ENCODE results near the gene TLK1. TPM values are rescaled to one million over a fixed set of nuclear protein-coding genes. Genes with fewer than 3 reads are reported as not detected.

TLK1 gene
- total RNA-seq, 2 donors from 2014 or later: 85.4 to 85.8 TPM

DNA sequence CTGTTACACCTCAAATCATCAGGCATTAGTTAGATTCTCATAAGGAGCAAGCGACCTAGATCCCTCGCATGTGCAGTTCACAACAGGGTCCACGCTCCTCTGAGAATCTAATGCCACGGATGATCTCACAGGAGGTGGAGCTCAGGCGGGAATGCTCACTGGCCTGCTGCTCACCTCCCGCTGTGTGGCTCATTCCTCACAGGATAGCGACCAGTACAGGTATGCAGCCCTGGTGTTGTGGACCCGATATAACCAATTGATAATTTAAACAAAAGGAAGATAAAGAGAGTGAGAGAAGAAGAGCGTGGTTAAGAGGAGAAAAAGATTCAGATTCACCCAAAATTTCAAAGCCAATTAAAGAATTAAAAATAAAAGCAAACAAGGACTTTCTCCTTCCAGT is 20.8 kb downstream of the TLK1 start:
- Mint-ChIP-seq H3K9me3 (no peaks in the 10 kb centered on the region), H3K36me3 (ENCODE audit: low read depth) (peaks cover 8% of the 10 kb centered on the region), H3K4me1 (peaks cover 32% of the 10 kb centered on the region), H3K27ac (peak overlapping the region; percentile 82), H3K27me3 (ENCODE audit: insufficient read depth) (no peaks in the 10 kb centered on the region), H3K4me3 (no peak overlapping the region)
- WGBS, 2 experiments (ENCODE audit: insufficient coverage in 1 of 2, insufficient read length in 1 of 2): 86 to 92% methylated on average over 9 of the region's 9 CpGs
- no peaks in the 10 kb centered on the region for H3K36me3 ChIP-seq (ENCODE audit: control insufficient read depth, insufficient read depth, low read length)
- H3K9ac ChIP-seq (ENCODE audit: extremely low read depth, low read length, poor library complexity, severe bottlenecking): no peak overlapping the region
- peaks cover 5% of the 10 kb centered on the region for H3K4me1 ChIP-seq (ENCODE audit: control insufficient read depth, insufficient read depth, low read length)
- H3K27me3 ChIP-seq (ENCODE audit: control insufficient read depth, insufficient read depth, low read length, poor library complexity, severe bottlenecking): no peaks in the 10 kb centered on the region
- H3K27ac ChIP-seq (ENCODE audit: low read depth, low read length): no peak overlapping the region
- no peak overlapping the region for H3K4me3 ChIP-seq (ENCODE audit: low read length)
- H3K9me3 ChIP-seq (ENCODE audit: control insufficient read depth, low read length): no peaks in the 10 kb centered on the region
- TF ChIP-seq CTCF (conservative IDR thresholded peaks at IDR 0.05): no peak
- DNase-seq: peak; percentile 79

GRCh38 chr2:171136024-171136423 is 24.7 kb downstream of the TLK1 start:
- no peak overlapping the region for H3K27ac ChIP-seq (ENCODE audit: low read depth, low read length)
- H3K27ac Mint-ChIP-seq: peak overlapping the region; percentile 71
- 95 to 100% methylated on average over 3 to 4 of the region's 4 CpGs for WGBS, 2 experiments (ENCODE audit: insufficient coverage in 1 of 2, insufficient read length in 1 of 2)
- no peak overlapping the region for H3K4me3 Mint-ChIP-seq
- H3K36me3 Mint-ChIP-seq (ENCODE audit: low read depth): peaks cover 4% of the 10 kb centered on the region
- H3K36me3 ChIP-seq (ENCODE audit: control insufficient read depth, insufficient read depth, low read length): no peaks in the 10 kb centered on the region
- no peak for TF ChIP-seq CTCF (conservative IDR thresholded peaks at IDR 0.05)
- H3K27me3 Mint-ChIP-seq (ENCODE audit: insufficient read depth): no peaks in the 10 kb centered on the region
- H3K4me3 ChIP-seq (ENCODE audit: low read length): no peak overlapping the region
- DNase-seq: no peak
- no peaks in the 10 kb centered on the region for H3K9me3 Mint-ChIP-seq
- H3K9me3 ChIP-seq (ENCODE audit: control insufficient read depth, low read length): no peaks in the 10 kb centered on the region
- peaks cover 38% of the 10 kb centered on the region for H3K4me1 Mint-ChIP-seq
- H3K4me1 ChIP-seq (ENCODE audit: control insufficient read depth, insufficient read depth, low read length): peaks cover 5% of the 10 kb centered on the region
- H3K9ac ChIP-seq (ENCODE audit: extremely low read depth, low read length, poor library complexity, severe bottlenecking): no peak overlapping the region
- H3K27me3 ChIP-seq (ENCODE audit: control insufficient read depth, insufficient read depth, low read length, poor library complexity, severe bottlenecking): no peaks in the 10 kb centered on the region

DNA sequence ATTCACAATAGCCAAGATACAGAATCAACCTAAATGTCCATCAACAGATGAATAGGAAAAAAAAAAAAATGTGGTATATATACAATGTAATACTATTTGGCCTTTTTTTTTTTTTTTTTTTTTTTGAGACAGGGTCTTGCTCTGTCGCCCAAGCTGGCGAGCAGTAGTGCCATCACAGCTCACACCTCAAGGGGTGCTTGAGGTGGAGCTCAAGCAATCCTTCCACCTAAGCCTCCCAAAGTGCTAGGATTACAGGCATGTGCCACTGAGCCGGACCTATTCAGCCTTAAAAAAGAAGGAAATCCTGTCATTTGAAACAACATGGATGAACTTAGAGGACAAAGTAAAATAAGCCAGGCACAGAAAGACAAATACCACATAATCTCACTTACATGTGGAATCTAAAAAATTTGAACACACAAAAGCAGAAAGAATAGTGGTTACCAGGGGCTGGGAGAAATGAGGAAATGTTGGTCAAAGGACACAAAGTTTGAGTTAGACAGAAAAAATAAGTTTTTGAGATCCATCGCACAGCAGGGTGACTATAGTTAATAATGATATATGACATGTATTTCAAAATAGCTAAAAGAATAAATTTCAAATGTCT is 26.0 kb downstream of the TLK1 start:
- no peaks in the 10 kb centered on the region for H3K27me3 Mint-ChIP-seq (ENCODE audit: insufficient read depth)
- H3K27ac Mint-ChIP-seq: peak overlapping the region; percentile 32
- H3K36me3 Mint-ChIP-seq (ENCODE audit: low read depth): peaks cover 4% of the 10 kb centered on the region
- H3K4me3 Mint-ChIP-seq: no peak overlapping the region
- H3K4me3 ChIP-seq (ENCODE audit: low read length): no peak overlapping the region
- H3K9me3 Mint-ChIP-seq: no peaks in the 10 kb centered on the region
- peaks cover 26% of the 10 kb centered on the region for H3K4me1 Mint-ChIP-seq
- H3K36me3 ChIP-seq (ENCODE audit: control insufficient read depth, insufficient read depth, low read length): no peaks in the 10 kb centered on the region
- TF ChIP-seq CTCF (conservative IDR thresholded peaks at IDR 0.05): no peak
- H3K9ac ChIP-seq (ENCODE audit: extremely low read depth, low read length, poor library complexity, severe bottlenecking): no peak overlapping the region
- 90% methylated on average over 3 to 4 of the region's 4 CpGs for WGBS, 2 experiments (ENCODE audit: insufficient coverage in 1 of 2, insufficient read length in 1 of 2)
- no peaks in the 10 kb centered on the region for H3K9me3 ChIP-seq (ENCODE audit: control insufficient read depth, low read length)
- H3K27me3 ChIP-seq (ENCODE audit: control insufficient read depth, insufficient read depth, low read length, poor library complexity, severe bottlenecking): no peaks in the 10 kb centered on the region
- no peak overlapping the region for H3K27ac ChIP-seq (ENCODE audit: low read depth, low read length)
- DNase-seq: no peak
- no peaks in the 10 kb centered on the region for H3K4me1 ChIP-seq (ENCODE audit: control insufficient read depth, insufficient read depth, low read length)

Data from endodermal cell (in vitro differentiated cells).